Measurements from ENCODE around the gene CBX8. TPM values are rescaled to one million over a fixed set of nuclear protein-coding genes. Genes with fewer than 3 reads are reported as not detected.

Gene CBX8
- total RNA-seq (ENCODE audit: insufficient read depth, low replicate concordance), result 3.1 TPM

DNA sequence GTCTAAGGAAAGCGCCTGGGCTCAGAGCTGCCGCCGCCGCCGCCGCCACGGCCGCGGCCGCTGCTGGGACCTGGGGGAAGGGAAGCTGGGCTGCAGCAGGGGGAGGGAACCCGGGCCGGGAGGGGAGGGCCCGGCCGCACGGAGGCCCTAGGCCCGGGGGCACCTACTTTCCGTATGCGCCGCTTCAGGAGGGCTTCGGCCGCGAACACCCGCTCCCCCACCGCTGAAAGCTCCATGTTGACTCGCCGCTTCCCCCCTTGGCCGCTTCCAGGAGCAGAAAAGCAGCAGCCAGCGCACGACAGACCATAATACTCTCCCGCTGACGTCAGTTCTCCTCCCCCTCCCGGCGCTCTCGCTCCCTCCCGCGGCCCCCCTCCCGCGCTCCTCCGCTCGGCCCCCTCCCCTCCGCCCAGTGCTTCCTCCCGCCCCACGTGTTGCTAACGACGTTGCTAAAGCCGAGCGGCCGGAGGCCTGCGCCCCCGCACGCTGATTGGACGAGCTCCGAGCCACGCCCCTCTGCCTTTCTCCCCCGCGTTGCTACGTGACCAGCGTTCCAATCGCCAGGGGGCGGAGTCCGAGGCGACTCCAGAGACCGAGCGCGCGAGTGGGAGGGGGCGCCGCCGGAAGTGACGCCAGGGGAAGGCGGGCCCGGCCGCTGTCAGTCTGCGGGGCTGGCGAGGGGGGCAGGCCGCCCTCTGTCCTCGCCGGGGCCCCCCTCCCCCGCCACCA lies at the start of gene CBX8:
CBX8 (minus strand) TSS at position 315 of the 729 bp plus-strand sequence; CDS start at position 236, 79 bp downstream.
- DNase-seq (ENCODE audit: low spot score), result peak; percentile 100

DNA sequence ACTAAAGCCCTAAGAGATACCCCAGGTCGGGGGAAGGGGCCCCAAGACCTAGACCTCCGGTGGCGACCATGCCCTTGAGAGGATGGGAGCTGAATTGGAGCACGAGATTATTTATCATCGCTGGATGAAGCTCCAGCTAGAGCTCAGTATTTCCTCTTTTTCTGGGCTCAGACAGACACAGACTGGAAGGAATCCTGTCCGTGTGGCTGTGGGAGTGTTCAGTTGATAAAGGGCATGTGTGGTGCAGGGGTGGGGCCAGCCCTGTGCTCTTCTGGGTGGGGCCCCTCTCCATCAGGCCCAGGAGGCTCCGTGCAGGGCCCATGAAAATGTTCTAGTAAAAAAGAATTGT lies 48.7 kb upstream of the CBX8 start:
- DNase-seq (ENCODE audit: low spot score), result peak; percentile 87

DNA sequence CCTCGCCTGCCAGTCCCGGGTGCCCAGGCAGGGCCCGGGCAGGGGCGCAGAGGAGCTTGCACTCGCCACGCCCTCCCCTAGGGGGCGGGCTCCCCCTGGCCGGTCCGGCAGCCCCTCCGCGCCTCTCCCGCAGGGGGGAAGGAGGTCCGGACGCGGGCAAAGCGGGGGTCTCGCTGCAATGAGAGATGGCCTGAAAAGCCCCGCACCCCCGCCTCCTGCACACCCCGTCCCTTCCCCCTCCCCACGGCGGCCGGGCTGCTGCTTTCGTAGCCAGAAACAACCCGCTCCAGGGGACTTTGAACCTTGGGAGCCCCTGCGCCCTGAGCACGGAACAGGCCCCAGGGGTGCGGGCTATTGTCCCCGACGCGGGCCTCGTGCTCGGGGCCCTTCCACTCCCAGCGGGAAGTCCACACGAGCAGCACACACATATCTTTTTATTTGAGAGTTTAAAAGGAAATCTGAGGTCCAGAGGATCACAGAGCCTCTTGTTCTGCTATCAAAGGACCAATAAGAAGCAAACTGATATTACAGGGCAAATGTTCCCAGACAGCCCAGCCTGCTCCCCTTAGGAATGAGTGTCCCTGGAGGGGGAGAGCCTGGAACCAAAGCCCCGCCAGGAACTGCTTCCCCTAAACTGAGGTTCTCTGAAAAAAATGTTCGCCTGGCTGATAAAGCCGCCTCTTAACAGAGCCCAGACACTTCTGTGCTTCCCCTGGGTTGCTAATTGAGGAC lies 48.2 kb upstream of the CBX8 start:
- DNase-seq (ENCODE audit: low spot score), result no peak

DNA sequence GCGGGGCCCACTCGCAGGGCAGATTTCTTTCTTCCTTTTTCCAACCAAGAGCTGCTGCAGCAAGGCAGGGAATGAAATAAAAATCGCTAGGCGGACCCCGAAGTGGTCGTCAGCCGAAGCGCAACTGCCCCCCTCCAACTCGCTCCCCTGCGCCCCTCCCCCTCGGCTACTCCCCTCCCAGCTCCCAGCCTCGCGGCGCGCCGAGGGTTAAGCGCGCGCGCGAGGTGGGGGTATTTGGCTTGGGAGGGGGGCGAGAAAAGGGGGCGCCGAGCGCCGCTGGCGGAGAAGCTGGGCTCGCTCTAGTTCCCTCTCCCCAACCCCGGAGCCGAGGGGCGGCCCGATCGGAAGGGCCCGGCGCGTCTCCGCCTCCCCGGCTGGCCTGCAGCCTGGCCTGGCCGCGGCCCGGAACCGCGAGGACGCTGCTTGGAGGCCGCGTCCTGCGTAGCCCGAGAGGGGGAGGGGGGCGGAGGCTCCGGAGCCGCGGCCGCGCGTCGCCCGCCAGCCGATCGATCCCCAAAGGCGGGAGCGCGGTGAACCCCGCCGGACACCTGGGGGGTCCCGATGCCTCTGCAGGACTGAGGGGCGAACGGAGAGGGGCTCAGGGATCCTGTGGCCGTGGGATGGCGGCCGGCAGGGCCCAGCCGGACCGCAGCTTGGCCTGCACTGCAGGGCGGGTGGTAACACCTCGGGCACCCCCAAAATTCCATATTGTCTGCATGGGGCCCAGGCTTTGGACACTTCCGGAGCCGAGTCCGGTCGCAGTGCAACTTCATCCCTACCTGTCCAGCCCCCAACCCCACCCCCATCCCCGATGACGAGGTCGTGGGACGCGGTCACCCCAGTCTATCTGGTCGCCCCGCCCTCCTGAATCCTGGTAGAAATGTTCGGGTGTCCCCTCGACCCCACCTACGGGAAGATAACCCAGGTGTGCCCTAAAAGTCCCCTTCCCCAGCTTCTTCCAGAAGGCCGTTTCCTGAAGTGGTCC lies 47.2 kb upstream of the CBX8 start:
- peak; percentile 78 for DNase-seq (ENCODE audit: low spot score)

DNA sequence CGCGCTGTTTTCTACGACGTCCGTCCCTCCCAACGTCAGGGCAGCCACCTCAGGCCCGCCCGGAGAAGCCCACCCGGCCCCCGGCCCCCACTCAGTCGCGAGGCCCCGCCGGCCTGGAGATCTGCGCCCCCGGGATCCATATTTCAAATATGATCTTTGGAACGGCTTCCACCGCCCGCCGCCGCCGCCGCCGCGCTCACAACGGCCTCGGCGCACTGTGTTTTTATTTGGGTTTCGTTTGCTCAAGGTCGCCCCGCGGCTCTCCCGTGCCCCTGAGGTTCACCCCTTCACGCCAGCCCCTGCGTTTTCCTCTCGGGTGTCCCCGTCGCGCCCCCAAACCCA lies 46.6 kb upstream of the CBX8 start:
- DNase-seq (ENCODE audit: low spot score), result peak; percentile 24

DNA sequence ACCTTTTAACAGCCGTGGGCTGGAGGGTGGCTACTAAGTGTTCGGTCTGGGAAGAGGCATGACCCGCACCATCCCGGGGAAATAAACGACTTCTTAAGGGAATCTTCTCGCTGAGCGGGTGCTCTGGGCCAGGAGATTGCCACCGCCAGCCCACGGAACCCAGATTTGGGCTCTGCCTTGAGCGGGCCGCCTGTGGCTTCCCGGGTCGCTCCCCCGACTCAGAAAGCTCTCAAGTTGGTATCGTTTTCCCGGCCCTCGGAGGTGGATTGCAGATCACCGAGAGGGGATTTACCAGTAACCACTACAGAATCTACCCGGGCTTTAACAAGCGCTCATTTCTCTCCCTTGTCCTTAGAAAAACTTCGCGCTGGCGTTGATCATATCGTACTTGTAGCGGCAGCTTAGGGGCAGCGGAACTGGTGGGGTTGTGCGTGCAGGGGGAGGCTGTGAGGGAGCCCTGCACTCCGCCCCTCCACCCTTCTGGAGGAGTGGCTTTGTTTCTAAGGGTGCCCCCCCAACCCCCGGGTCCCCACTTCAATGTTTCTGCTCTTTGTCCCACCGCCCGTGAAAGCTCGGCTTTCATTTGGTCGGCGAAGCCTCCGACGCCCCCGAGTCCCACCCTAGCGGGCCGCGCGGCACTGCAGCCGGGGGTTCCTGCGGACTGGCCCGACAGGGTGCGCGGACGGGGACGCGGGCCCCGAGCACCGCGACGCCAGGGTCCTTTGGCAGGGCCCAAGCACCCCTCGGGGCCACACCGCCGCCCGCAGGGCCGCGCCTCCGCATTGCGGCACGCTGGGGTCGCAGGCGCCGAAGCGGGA lies 46.0 kb upstream of the CBX8 start:
- DNase-seq (ENCODE audit: low spot score), result peak; percentile 43

DNA sequence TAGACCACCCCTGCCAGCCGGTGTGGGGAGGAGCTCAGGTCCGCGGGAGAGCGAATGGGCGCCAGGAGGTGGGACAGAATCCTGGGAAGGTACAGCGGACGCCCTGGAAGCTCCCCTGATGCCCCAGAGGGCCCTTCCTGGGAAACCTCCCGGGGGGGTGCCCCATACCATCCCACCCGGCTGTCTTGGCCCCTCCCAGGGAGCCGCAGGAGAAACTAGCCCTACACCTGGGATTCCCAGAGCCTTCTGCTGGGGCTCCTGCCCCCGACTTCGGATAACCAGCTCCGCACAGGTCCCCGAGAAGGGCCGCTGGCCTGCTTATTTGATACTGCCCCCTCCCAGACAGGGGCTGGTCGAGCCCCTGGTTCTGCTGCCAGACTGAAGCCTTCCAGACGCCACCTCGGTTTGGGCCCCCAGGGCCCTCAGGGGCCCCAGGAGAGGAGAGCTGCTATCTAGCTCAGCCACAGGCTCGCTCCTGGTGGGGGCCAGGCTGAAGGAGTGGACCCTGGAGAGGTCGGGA lies 45.3 kb upstream of the CBX8 start:
- no peak for DNase-seq (ENCODE audit: low spot score)

DNA sequence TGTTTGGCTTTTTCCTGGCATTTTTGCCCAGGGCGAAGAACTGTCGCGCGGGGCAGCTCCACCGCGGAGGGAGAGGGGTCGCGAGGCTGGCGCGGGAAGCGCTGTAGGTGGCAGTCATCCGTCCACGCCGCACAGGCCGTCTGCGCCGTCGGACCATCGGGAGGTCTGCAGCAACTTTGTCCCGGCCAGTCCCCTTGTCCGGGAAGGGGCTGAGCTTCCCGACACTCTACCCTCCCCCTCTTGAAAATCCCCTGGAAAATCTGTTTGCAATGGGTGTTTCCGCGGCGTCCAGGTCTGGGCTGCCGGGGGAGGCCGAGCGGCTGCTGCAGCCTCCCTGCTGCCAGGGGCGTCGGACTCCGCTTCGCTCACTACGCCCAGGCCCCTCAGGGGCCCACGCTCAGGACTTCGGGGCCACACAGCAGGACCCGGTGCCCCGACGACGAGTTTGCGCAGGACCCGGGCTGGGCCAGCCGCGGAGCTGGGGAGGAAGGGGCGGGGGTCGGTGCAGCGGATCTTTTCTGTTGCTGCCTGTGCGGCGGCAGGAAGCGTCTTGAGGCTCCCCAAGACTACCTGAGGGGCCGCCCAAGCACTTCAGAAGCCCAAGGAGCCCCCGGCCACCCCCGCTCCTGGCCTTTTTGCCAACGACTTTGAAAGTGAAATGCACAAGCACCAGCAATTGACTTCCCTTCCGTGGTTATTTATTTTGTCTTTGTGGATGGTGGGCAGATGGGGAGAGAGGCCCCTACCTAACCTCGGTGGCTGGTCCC lies 44.7 kb upstream of the CBX8 start:
- peak; percentile 34 for DNase-seq (ENCODE audit: low spot score)

DNA sequence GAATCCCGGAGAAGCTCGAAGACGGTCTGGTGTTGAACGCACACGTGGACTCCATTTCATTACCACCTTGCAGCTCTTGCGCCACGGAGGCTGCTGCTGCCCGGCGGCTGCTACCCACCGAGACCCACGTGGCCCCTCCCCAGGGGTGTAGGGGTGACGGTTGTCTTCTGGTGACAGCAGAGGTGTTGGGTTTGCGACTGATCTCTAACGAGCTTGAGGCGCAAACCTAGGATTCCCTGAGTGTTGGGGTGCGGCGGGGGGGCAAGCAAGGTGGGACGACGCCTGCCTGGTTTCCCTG lies 44.1 kb upstream of the CBX8 start:
- DNase-seq (ENCODE audit: low spot score), result no peak

DNA sequence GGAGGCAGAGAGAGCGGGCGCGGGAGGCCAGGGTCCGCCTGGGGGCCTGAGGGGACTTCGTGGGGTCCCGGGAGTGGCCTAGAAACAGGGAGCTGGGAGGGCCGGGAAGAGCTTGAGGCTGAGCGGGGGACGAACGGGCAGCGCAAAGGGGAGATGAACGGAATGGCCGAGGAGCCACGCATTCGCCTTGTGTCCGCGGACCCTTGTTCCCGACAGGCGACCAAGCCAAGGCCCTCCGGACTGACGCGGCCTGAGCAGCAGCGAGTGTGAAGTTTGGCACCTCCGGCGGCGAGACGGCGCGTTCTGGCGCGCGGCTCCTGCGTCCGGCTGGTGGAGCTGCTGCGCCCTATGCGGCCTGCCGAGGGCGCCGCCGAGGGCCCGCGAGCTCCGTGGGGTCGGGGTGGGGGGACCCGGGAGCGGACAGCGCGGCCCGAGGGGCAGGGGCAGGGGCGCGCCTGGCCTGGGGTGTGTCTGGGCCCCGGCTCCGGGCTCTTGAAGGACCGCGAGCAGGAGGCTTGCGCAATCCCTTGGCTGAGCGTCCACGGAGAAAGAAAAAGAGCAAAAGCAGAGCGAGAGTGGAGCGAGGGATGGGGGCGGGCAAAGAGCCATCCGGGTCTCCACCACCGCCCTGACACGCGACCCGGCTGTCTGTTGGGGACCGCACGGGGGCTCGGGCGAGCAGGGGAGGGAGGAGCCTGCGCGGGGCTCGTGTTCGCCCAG lies 43.6 kb upstream of the CBX8 start:
- peak; percentile 78 for DNase-seq (ENCODE audit: low spot score)

DNA sequence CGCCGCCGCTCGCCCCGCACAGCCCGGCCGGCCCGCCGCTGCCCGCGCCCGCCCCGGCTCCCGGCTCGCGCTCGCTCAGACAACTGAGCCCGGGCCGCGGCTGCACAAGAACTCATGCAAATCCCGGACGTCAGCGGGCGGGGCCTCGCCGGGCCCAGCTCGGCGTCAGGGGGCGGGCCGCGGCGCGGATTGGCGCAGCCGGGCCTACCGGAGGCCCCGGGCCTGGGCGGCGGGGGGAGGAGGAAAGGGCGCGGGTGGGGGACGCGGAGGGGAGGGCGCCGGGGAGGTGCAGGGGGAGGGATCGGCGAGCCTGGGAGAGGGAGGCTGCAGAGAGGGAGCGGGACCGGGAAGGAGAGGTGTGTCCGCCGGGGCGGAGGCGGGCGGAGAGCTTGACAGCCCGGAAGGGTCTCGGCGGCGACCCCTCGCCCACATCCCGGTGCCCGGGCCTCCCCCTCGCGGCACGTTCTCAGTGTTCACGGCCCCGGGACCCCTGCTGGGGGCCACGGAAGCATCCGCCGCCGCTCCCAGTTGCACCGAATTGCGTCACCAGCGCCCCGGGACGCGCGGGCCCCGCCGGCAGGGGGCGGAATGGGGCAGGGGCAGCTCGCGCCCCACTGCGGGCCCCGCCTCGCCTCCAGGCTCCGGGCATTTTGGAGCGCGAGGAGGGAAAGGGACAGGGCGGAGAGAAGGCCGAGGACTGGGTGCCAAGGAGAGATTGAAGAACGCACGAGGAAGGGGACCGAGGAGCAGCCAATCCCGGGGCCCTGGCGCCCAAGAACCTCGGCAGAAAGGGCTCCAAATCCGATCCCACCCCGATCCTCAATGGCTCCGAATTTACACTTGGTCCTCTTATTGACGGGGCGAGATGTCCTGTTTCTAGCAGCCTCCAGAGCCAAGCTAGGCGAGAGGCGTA lies 42.7 kb upstream of the CBX8 start, which contains the start of gene CBX4:
CBX4 (minus strand) TSS at position 85 of the 913 bp plus-strand sequence. CDS start 189 bp downstream, outside the sequence.
- peak; percentile 96 for DNase-seq (ENCODE audit: low spot score)

DNA sequence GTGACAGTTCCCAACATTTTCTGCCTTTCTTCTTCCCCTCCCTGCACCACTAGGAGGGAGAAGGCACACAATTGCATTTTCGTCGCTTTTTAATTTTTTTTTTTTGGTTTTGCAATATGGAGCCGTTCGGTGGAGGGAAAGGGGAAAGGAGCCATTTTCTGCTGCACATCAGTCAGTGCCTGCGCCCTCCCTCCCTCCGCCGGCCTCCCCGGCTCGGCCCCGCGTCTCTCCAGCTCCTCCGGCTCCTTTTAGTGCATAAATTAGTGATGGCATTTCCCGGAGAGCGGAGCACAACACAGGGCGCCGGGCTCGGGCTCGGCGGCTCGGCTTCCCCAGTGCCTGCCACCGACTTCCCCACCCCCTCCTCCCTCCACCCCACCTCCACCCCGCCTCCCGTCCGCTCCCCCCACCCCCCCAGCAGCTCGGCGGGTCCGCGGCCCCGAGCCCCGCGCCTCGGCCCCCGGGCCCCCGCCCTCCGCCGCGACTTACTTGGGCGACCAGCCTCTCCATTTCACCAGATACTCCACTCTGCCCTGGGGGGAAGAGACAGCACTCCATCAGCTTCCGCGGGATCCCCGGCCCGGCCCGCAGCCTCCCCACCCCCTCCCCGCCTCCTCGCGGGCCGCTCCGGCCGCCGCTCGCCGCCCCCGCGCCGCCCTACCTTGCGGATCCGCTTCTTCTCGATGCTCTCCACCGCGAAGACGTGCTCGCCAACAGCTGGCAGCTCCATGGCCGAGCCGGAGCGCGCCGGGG lies 41.8 kb upstream of the CBX8 start:
- DNase-seq (ENCODE audit: low spot score), result peak; percentile 74

DNA sequence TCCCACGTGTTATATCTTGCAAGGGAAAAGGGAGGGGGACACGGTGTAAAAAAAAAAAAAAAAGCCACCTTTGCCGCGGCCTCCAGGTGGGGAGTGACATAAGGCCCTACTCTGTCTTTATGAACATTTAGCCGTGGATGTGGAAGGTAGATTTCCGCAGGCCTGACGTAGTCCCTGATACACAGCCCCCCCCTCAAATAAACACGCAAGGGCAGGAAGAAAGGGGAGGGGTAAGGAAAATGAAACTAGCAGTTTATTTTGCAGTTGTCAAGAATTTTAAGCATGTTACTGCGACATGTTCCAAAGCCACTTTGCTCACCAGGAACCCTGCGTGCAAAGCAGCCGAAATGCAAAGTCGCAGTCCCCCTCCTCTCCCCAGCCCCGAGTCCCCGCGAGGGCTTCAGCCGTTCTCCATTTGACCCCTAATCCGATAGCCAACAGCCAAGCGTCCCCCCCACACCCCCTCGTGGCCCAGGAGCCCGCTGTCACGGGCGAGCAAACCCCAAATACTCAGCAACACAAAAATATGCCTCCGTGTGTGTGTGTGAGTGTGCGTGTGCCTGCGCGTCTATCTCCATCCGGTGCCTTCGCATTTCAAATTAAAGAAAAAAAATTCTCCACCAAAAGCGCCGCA lies 41.1 kb upstream of the CBX8 start:
- DNase-seq (ENCODE audit: low spot score), result peak; percentile 9

DNA sequence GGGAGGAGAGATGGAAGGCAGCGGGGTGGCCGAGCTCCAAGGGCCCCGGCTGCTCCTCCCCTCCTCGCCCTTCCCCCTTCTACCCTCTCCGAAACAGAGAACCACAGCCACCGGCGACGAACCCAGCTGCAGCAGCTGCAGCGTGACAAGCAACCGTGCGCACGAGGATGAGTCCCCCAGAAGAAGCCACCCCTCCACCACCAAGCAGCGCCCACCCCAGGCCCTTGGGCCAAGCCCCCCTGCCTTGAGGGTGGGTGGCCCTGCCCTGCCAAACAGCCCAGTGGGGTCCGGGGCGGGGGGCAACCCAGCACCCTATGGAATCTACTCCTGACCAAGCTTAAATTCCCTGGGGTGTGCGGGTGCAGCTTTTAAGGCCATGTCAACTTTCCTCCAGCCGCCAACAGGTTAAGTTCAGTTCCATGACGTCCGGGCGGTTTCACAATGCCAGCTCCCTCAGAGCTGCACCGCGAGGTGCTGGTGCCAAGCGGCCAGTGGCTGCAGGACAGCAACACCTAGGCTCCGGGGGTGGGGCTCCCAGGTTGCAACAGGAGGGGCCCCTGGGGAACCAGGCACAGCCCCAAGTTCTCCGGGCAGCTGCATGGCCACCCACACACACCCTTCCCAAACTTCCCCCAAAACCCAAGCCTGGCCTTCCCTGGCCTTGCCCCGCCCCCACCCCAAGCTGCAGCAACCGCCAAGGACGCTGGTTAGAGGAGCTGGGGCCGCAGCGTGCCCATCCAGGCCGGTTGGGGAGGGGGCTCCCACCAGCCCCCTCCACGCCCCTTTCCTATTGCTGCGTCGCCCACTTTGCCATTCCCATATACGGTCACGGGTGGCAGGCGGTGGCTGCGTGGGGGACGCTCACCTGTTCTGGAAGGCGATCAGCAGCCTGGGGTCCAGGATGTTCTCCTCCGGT lies 40.4 kb upstream of the CBX8 start:
- peak; percentile 61 for DNase-seq (ENCODE audit: low spot score)

DNA sequence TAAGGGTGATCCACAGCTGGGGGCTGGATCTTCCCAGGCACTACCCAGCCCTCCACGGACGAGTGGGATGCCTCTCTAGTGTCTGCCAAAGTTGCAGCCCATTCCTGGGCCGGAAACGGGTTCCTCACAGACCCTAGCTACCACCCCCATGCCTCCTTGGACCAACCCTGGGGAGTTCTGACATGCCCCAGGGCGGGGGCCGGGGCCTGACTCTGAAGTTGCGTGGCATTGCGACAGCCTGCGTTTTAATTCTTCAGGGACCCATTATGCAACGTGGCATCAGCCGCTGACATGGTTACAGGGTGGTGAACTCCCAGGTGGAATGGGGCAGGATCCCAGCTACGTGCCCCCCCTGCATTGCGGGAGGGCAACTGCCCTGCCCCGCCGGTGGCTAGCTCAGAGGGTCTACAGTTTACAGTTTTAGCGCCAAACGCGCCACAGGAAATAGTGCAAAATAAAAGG lies 39.7 kb upstream of the CBX8 start:
- no peak for DNase-seq (ENCODE audit: low spot score)

DNA sequence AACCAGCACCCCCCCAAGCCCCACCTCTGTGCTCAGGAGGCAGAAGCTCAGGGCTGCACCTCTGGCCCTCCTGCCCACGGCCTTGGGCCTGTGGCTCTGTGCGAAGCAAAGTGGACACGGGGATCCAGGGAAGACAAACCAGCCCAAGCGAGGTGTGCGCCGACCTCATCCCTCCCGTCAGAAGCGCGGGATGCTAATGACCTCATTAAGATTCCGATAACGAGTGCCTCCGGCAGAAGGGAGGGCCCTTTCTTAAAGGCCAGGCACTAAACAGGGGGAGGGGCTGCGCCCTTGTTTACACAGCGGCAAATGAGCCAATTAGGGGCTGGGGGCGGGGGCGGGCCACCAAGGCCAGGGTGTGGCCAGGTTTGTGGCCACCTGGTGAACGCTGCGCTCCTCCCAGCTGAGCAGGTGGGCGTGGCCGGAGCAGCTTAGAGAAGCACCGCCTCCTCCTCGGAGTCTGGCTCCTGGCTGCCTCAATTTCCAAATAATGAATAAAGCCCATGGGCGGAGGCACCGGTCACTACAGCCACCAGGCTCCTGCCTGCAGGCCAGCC lies 39.2 kb upstream of the CBX8 start:
- DNase-seq (ENCODE audit: low spot score), result no peak

Measured in umbilical cord (tissue), 2 donors.